ENCODE data around the gene MRPL43. TPM values are rescaled to one million over a fixed set of nuclear protein-coding genes. Genes with fewer than 3 reads are reported as not detected.

Gene MRPL43
- total RNA-seq, 1 experiment from 2014 or later = 91.3 TPM

GRCh38 chr10:100981178-100981772 is 6.0 kb downstream of the MRPL43 start (continued):
- no peak for TF ChIP-seq ZNF263 (CRISPR knock-in tag; IDR thresholded peaks at IDR 0.05; ENCODE audit: low read depth)
- no peak for TF ChIP-seq IRF1 (CRISPR knock-in tag; IDR thresholded peaks at IDR 0.05)
- no peak for TF ChIP-seq E2F4 (CRISPR knock-in tag; IDR thresholded peaks at IDR 0.05; ENCODE audit: borderline replicate concordance, low read depth)

GRCh38 chr10:100980711-100981110 is 6.6 kb downstream of the MRPL43 start:
- ChIA-PET POLR2A (no interaction called here), CTCF (interaction anchor here (1.0 to 1.3 kb wide), 2 partner anchors 12 to 33 kb away, joined by 3 to 5 read pairs; partner anchors contain the start of gene SEMA4G)
- H3K27ac Mint-ChIP-seq = no peak overlapping the region
- no peaks in the 10 kb centered on the region; the same call in 1 of the 2 replicates for H3K27me3 Mint-ChIP-seq (ENCODE audit: low read depth)
- H3K36me3 Mint-ChIP-seq = 0 out of 2 replicates have a peak, but pooled peaks cover 3% of the 10 kb centered on the region
- DNase-seq (ENCODE audit: low spot score) (no peak), ATAC-seq (no peak)
- H3K4me1 Mint-ChIP-seq = no peaks in the 10 kb centered on the region
- no peak for TF ChIP-seq ATF3 (CRISPR knock-in tag; conservative IDR thresholded peaks at IDR 0.05)
- no peak for TF ChIP-seq CREB1 (CRISPR knock-in tag; IDR thresholded peaks at IDR 0.05)
- TF ChIP-seq HMGXB4 (CRISPR knock-in tag; IDR thresholded peaks at IDR 0.05) = no peak
- no peak for TF ChIP-seq CDX4 (CRISPR knock-in tag; IDR thresholded peaks at IDR 0.05; ENCODE audit: borderline replicate concordance)
- no peak overlapping the region for H3K4me3 Mint-ChIP-seq
- no peaks in the 10 kb centered on the region for H3K9me3 Mint-ChIP-seq

- ChIA-PET CTCF (no interaction called here), POLR2A (no interaction called here)
- 0 out of 2 replicates have a peak, but pooled peaks cover 3% of the 10 kb centered on the region for H3K36me3 Mint-ChIP-seq
- H3K27ac Mint-ChIP-seq = no peak overlapping the region
- no peak overlapping the region for H3K4me3 Mint-ChIP-seq
- no peaks in the 10 kb centered on the region for H3K9me3 Mint-ChIP-seq
- no peaks in the 10 kb centered on the region for H3K4me1 Mint-ChIP-seq
- DNase-seq (ENCODE audit: low spot score) = no peak
- H3K27me3 Mint-ChIP-seq (ENCODE audit: low read depth) = no peaks in the 10 kb centered on the region; the same call in 1 of the 2 replicates
- ATAC-seq = no peak
- TF ChIP-seq MXD4 (CRISPR knock-in tag; IDR thresholded peaks at IDR 0.05; ENCODE audit: borderline replicate concordance) (no peak), ZNF232 (CRISPR knock-in tag; IDR thresholded peaks at IDR 0.05) (no peak), HMGA2 (CRISPR knock-in tag; IDR thresholded peaks at IDR 0.05) (no peak), ZNF423 (CRISPR knock-in tag; IDR thresholded peaks at IDR 0.05) (no peak), CREM (CRISPR knock-in tag; IDR thresholded peaks at IDR 0.05) (no peak), NFE2L1 (CRISPR knock-in tag; IDR thresholded peaks at IDR 0.05) (no peak), NFYB (CRISPR knock-in tag; conservative IDR thresholded peaks at IDR 0.05; ENCODE audit: low read depth) (no peak), ZMAT4 (CRISPR knock-in tag; IDR thresholded peaks at IDR 0.05) (no peak), ZNF138 (CRISPR knock-in tag; conservative IDR thresholded peaks at IDR 0.05) (no peak), PREB (CRISPR knock-in tag; IDR thresholded peaks at IDR 0.05; ENCODE audit: borderline replicate concordance) (no peak), STAT6 (CRISPR knock-in tag; conservative IDR thresholded peaks at IDR 0.05; ENCODE audit: low read depth) (no peak), IRF2 (CRISPR knock-in tag; IDR thresholded peaks at IDR 0.05; ENCODE audit: borderline replicate concordance, low read depth) (no peak), PRDM15 (CRISPR knock-in tag; IDR thresholded peaks at IDR 0.05) (no peak)
Measured at GRCh38 chr10:100980311-100980710, 7.0 kb downstream of the MRPL43 start.
